WERI-Rb-1 (cell line): ENCODE measurements around the gene RAPGEF4.

Experiments
- DNase-seq: peaks from one replicate; pipeline ENCODE4 v3.0.0-alpha.2; 2020
- H3K27ac ChIP-seq: fragments of 250-450 bp; sonication (Bioruptor Pico); 2 replicates; pipeline ENCODE4 v1.5.1; 2020; ENCODE audit warnings: mild to moderate bottlenecking, moderate library complexity
- H3K27me3 ChIP-seq: fragments of 250-450 bp; sonication (Bioruptor Pico); 2 replicates; pipeline ENCODE4 v1.5.1; 2021; ENCODE audit warnings: mild to moderate bottlenecking, low read depth, moderate library complexity; ENCODE audit not compliant: insufficient read depth, severe bottlenecking
- H3K36me3 ChIP-seq: fragments of 250-450 bp; sonication (Bioruptor Pico); 2 replicates; pipeline ENCODE4 v1.5.1; 2020; ENCODE audit warnings: mild to moderate bottlenecking, moderate library complexity
- H3K4me3 ChIP-seq: 2 replicates; pipeline ENCODE4 v1.5.1; 2011; ENCODE audit warnings: low read depth, mild to moderate bottlenecking, control low read depth, low read length
- H3K9me3 ChIP-seq: fragments of 250-450 bp; sonication (Bioruptor Pico); 2 replicates; pipeline ENCODE4 v1.5.1; 2021; ENCODE audit warnings: mild to moderate bottlenecking, moderate library complexity; ENCODE audit not compliant: severe bottlenecking
- CTCF ChIP-seq: IDR thresholded peaks from 2 replicates; pipeline ENCODE4 v1.5.1; 2011; ENCODE audit warnings: low read depth, mild to moderate bottlenecking, control low read depth, inconsistent platforms, low read length

RAPGEF4 gene

DNA sequence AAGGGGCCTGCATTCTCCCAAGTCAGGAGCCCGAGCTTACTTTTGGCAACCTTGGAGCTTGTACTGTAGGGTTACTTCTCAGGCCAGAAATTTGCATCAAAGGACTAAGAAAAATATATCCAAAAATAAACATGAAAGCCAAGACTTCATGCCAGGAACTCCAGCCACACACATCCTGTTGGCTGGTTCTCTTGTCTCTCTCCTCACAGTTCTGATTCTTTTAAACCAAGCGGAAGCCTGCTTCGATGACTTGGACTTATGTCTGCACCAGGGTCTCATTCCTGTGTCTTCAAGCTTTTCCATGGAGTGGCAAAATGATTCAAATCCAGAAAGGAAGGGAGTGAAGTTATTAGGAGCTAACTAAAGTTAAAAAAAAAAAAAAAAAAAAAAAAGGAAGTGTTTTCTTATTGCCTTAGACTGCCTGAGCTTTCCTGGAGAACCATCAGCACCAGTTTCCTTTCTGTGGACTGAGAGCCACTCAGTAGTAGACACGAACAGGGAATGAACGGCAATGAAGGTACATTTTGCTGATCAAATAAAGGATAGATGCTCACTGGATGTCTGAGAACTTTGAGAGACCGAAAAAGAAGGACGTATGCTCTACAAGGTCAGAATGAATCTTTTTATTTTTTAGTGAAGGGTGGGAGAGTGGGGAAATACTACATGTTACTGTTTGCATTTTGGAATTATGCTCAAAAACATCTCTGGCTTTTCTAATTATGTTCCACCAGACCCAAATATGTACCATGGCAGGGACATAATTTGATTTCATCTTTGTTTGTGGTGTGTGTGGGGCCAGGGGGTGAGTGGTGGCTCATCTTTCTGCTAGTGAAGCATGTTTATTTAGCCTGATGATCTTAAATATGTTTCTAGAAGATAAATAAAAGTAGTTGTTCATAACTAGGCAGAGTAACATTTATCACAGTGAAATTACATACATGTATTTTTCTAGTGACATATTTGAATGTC lies 86.0 kb downstream of the RAPGEF4 start:
- Histone ChIP-seq H3K36me3 (no peaks in the 10 kb centered on the region), H3K27me3 (no peaks in the 10 kb centered on the region), H3K27ac (no peak overlapping the region), H3K9me3 (no peaks in the 10 kb centered on the region), H3K4me3 (no peak overlapping the region)
- DNase-seq: no peak
- no peak for TF ChIP-seq CTCF

DNA sequence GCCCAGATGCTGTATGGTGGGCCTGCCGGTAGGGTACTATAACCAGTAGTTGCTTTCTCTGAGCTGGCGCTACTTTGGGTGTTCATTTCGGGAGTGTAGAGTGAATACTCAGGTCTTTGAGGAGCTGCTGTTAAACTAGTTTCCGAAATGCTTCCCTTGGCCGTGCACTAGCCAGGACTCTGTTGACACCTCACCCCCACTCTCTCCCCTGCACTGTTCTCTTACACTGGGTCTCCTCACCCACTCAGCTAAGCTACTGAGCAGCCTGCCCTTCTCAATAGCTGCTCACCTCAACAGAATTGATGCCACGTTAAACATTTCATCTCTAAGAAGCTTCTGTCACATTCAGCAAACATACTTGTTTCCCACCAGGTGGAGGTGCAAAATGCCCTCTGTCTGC lies 86.9 kb downstream of the RAPGEF4 start:
- Histone ChIP-seq H3K9me3 (no peaks in the 10 kb centered on the region), H3K4me3 (no peak overlapping the region), H3K27ac (no peak overlapping the region), H3K27me3 (no peaks in the 10 kb centered on the region), H3K36me3 (no peaks in the 10 kb centered on the region)
- no peak for TF ChIP-seq CTCF
- DNase-seq: no peak

DNA sequence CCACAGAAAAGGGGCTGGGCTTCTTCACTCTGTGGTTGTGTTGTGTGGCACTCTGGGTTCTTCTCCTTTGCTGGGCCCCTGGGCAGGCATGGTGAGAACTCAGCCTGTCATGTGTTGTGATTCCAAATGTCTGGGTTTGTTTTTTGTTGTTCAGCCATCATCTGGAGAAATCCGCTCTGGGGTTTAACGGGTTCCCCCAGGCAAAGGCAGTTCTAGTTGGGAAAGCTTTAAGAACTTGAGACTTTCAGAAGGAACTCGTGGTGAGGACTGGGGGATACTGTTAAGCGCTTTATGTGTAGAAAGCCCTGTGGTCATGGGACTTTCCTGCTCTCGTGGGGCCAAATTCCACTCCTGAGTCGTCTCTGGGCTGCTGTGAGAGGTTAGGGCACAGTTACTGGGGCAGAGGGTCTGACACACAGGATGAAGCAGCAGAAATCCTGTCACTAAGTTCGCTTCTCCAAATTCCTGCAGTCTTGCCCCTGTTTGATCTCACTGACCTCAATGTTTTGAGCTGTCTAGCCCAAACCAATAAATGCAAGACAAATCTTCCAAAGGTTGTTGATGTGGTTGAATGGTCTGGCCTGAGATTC lies 87.7 kb downstream of the RAPGEF4 start:
- no peak overlapping the region for H3K4me3 ChIP-seq
- H3K27me3 ChIP-seq: no peaks in the 10 kb centered on the region
- TF ChIP-seq CTCF: no peak
- H3K36me3 ChIP-seq: no peaks in the 10 kb centered on the region
- H3K9me3 ChIP-seq: no peaks in the 10 kb centered on the region
- no peak for DNase-seq
- no peak overlapping the region for H3K27ac ChIP-seq

DNA sequence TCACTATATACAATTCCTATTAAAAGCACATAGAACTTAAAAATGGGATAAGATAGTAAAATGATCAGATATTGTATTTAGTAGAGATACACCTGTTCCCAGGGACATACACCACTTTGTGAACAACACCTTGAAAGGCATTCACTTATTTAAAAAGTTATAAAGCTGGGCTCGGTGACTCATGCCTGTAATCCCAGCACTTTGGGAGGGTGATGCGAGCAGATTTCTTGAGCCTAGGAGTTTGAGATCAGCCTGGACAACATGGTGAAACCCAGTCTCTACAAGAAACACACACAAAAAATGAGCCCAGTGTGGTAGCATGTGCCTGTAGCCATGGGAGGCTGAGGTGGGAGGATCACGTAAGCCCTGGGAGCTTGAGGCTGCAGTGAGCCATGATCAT lies 90.9 kb downstream of the RAPGEF4 start:
- no peak for DNase-seq
- Histone ChIP-seq H3K36me3 (no peaks in the 10 kb centered on the region), H3K4me3 (no peak overlapping the region), H3K27ac (no peak overlapping the region), H3K27me3 (no peaks in the 10 kb centered on the region), H3K9me3 (no peaks in the 10 kb centered on the region)
- TF ChIP-seq CTCF: no peak

DNA sequence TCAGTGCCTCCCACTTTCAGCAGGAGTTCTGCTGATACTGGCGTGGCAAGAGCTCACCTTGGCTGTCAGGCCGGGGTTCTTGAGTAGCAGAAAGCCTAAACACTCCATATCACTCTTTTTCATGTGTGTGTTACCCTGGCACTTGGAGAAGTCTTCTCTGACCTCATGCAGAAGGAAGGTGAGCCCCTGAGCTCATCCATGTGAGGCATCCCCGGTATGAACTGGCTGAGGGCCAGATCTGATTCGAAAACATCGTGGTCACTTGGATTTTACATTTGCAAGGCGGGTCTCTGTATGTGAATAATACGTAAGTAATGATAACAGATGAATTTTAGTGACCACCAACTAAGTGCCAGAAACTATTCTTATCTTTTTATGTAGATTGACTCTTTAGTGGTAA lies 93.6 kb downstream of the RAPGEF4 start:
- DNase-seq: no peak

More for the DNA sequence above, 93.6 kb downstream of the RAPGEF4 start:
- no peak for TF ChIP-seq CTCF
- Histone ChIP-seq H3K27ac (no peak overlapping the region), H3K4me3 (no peak overlapping the region), H3K9me3 (no peaks in the 10 kb centered on the region), H3K27me3 (no peaks in the 10 kb centered on the region), H3K36me3 (no peaks in the 10 kb centered on the region)
